Effector memory CD8-positive, alpha-beta T cell (primary cell): ENCODE measurements around the gene SLC25A25.
"Not testable (repeated sequence)": the region's sequence is repeated elsewhere in the genome, so short reads cannot be mapped to it uniquely, and the experiment has no call there.

Experiments
- ATAC-seq: fragments of 150-1000 bp; cut with Tn5 transposase; replicated peaks from 2 replicates; pipeline ENCODE4 v1.10.0; 2021; ENCODE audit warnings: mild to moderate bottlenecking, moderate library complexity
- DNase-seq, 3 experiments: peaks; one replicate each; pipeline ENCODE4 v3.0.0; 2021
- H3K27ac Mint-ChIP-seq, 2 donors: one replicate each; pipeline ENCODE4 v1.8.0; 2022; ENCODE audit warnings: mild to moderate bottlenecking in 2 of 2, mixed read lengths in 2 of 2, moderate library complexity in 2 of 2
- H3K27me3 Mint-ChIP-seq, 2 donors: one replicate each; pipeline ENCODE4 v1.8.0; 2022; ENCODE audit warnings: mixed read lengths in 2 of 2
- H3K36me3 Mint-ChIP-seq: one replicate; pipeline ENCODE4 v1.8.0; 2022; ENCODE audit warnings: mild to moderate bottlenecking, moderate library complexity, mixed read lengths; ENCODE audit not compliant: insufficient read depth
- H3K4me1 Mint-ChIP-seq, 2 donors: one replicate each; pipeline ENCODE4 v1.8.0; 2022; ENCODE audit warnings: low read depth in 2 of 2, mixed read lengths in 2 of 2
- H3K4me3 Mint-ChIP-seq, 2 donors: one replicate each; pipeline ENCODE4 v1.8.0; 2022; ENCODE audit warnings: mild to moderate bottlenecking in 2 of 2, mixed read lengths in 2 of 2, moderate library complexity in 2 of 2
- H3K9me3 Mint-ChIP-seq, 2 donors: one replicate each; pipeline ENCODE4 v1.8.0; 2022; ENCODE audit warnings: mixed read lengths in 2 of 2

Gene SLC25A25

GRCh38 chr9:128128836-128129590, 61.0 kb downstream of the SLC25A25 start:
- H3K27ac Mint-ChIP-seq: peak overlapping the region; percentile 98 to 99
- no peaks in the 10 kb centered on the region for H3K9me3 Mint-ChIP-seq
- peak overlapping the region; percentile 98 to 99 for H3K4me3 Mint-ChIP-seq
- DNase-seq: peak in 1 of 3 experiments; percentile 16
- H3K36me3 Mint-ChIP-seq: peaks cover 24% of the 10 kb centered on the region
- no peak for ATAC-seq
- H3K4me1 Mint-ChIP-seq: peaks cover 26 to 32% of the 10 kb centered on the region in 2 donors
- H3K27me3 Mint-ChIP-seq: peaks cover 11 to 27% of the 10 kb centered on the region in 2 donors

DNA sequence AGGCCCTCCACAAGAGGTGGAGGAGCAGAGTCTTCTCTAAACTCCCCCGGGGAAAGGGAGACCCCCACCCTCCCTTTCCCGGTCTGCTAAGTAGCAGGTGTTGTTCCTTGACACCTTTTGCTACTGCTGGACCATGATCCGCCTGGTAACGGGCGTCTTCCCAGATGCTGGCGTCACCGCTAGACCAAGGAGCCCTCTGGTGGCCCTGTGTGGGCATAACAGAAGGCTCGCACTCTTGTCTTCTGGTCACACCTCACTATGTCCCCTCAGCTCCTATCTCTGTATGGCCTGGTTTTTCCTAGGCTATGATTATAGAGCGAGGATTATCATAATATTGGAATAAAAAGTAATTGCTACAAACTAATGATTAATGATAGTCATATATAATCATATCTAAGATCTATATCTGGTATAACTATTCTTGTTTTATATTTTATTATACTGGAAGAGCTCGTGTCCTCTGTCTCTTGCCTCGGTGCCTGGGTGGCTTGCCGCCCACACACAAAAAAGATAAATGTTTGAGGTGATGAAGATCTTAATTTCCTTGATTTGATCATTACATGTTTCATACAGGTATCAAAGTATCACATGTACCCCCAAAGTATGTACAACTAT, 62.1 kb downstream of the SLC25A25 start:
- H3K27ac Mint-ChIP-seq, ATAC-seq, H3K9me3 Mint-ChIP-seq: not testable (repeated sequence)
- H3K4me3 Mint-ChIP-seq: peak overlapping the region; percentile 59 to 99
- peak; percentile 35 to 59 (median 43) for DNase-seq
- peaks cover 23% of the 10 kb centered on the region for H3K36me3 Mint-ChIP-seq
- peaks cover 11 to 27% of the 10 kb centered on the region in 2 donors for H3K27me3 Mint-ChIP-seq
- peaks cover 22 to 30% of the 10 kb centered on the region in 2 donors for H3K4me1 Mint-ChIP-seq

GRCh38 chr9:128130651-128131050, 62.6 kb downstream of the SLC25A25 start:
- H3K9me3 Mint-ChIP-seq, ATAC-seq, H3K27ac Mint-ChIP-seq, DNase-seq, H3K4me3 Mint-ChIP-seq: not testable (repeated sequence)
- H3K27me3 Mint-ChIP-seq: peaks cover 11 to 28% of the 10 kb centered on the region in 2 donors
- H3K4me1 Mint-ChIP-seq: peaks cover 18 to 25% of the 10 kb centered on the region in 2 donors
- H3K36me3 Mint-ChIP-seq: peaks cover 23% of the 10 kb centered on the region

DNA sequence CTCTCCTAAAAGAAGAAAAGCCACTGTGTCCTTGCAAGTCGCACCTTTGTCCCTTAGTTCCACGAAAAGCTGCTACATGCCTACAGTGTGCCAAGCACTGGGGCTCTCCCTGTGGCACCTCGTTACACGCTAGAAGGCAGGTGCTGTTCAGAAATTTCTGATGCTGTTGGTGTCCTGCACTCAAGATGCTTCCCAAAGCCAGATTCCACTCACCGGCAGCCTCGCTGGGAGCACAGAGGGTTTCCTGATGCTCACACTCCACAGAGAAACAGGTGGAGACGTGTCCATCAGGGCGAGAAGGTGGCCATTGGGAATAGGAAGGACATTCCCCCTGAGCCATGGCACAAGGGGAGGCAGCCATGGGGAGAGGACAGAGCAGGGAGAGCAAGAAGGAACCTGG, 63.3 kb downstream of the SLC25A25 start:
- not testable (repeated sequence) for DNase-seq, H3K4me3 Mint-ChIP-seq
- peaks cover 11 to 34% of the 10 kb centered on the region in 2 donors for H3K27me3 Mint-ChIP-seq

DNA sequence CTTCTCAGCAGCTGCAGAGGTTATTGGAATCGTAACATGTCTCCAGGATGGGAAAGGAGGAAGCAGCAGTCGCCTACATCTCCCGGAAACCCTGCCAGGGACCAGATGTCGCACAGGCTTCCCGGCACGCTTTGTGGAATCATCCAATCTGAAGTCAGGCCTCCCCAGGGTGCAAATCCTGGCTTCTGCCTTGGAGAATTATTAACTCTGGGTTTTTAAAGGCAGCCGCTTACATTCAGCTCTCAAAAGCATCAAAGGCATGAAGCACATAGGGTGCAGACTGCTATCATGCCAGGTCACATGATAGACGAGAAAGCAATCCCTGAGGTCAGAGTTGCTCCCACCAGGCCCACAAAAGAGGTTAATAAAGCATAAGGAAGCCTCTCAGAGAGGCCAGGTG, 64.1 kb downstream of the SLC25A25 start:
- H3K9me3 Mint-ChIP-seq, ATAC-seq, DNase-seq, H3K4me3 Mint-ChIP-seq, H3K27ac Mint-ChIP-seq: not testable (repeated sequence)
- H3K36me3 Mint-ChIP-seq: peaks cover 20% of the 10 kb centered on the region
- H3K4me1 Mint-ChIP-seq: peaks cover 13 to 20% of the 10 kb centered on the region in 2 donors
- H3K27me3 Mint-ChIP-seq: peaks cover 11 to 34% of the 10 kb centered on the region in 2 donors

More for the DNA sequence above, 63.3 kb downstream of the SLC25A25 start:
- peaks cover 23% of the 10 kb centered on the region for H3K36me3 Mint-ChIP-seq
- peaks cover 14 to 22% of the 10 kb centered on the region in 2 donors for H3K4me1 Mint-ChIP-seq
- H3K9me3 Mint-ChIP-seq, H3K27ac Mint-ChIP-seq, ATAC-seq: not testable (repeated sequence)

DNA sequence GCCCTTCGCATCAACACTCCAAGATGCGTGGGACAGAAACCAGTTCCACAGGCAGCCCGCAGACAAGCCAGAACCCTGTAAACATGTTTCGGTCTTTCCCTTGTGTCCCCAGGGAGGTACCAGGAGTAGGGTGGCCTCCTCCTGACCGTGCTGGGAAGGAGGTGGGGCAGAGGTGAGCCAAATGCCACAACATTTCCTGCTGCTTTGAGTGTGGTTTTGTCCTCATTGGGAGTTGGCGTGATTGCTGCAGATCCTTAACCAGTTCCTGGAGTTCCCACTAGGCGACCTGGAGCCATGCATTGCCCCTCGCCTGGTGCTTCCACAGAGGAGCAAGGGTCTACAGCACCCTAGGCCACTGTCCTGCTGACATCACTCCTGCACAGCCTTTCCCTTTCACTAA, 67.5 kb downstream of the SLC25A25 start:
- not testable (repeated sequence) for H3K27ac Mint-ChIP-seq, DNase-seq, ATAC-seq, H3K36me3 Mint-ChIP-seq, H3K4me3 Mint-ChIP-seq, H3K9me3 Mint-ChIP-seq, H3K4me1 Mint-ChIP-seq
- peaks cover 11 to 34% of the 10 kb centered on the region in 2 donors for H3K27me3 Mint-ChIP-seq

DNA sequence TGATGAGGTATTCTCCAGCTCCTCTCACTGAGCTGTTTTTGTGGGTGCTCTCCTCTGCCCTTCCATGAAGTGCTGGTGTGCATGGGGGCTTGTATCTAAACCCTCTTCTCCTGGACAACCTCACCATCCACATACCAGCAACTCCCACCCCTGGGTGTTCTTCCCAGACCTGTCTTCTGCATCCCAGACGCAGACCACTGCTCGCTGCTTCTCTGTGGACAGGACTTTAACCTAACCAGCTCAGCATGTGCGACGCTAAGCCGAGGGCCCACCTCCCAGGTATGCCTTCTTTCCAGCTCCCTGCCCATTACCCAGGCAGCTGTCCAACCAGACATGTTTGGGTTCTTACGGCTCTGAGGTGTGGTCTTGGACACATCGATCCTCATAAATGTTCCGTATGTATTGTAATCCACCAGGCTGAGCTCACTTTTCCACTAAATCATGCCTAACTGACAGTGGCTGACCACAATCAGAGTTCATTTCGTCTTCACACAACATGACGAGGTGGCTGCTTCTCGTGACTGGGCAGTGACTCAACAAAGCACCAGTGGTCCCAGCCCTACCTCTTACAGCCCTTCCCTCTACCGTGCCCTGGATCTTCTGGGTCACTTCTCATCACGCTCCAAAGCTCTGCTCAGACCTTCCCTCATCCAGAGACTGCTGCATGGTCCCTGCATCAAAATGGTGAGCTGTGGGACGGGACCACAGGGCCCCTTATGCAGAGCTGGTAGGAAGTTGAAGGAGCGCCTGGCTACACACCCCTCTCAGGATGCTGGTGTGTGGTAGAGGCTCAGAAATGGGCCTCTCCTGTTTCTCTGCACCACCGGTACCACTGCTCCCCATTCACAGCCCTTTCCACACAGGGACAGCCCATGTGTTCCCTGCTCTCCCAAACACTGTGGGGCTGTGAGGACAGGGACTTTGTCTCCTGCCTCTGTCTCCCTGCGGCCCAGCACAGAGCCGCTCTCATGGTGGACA, 69.1 kb downstream of the SLC25A25 start:
- peaks cover 11 to 25% of the 10 kb centered on the region in 2 donors for H3K27me3 Mint-ChIP-seq
- H3K4me3 Mint-ChIP-seq: no peak overlapping the region
- peaks cover 5 to 7% of the 10 kb centered on the region in 2 donors for H3K4me1 Mint-ChIP-seq
- H3K36me3 Mint-ChIP-seq: peaks cover 3% of the 10 kb centered on the region
- H3K27ac Mint-ChIP-seq: peak overlapping the region in 1 of 2 donors; percentile 61
- DNase-seq: no peak
- no peaks in the 10 kb centered on the region for H3K9me3 Mint-ChIP-seq
- ATAC-seq: no peak

DNA sequence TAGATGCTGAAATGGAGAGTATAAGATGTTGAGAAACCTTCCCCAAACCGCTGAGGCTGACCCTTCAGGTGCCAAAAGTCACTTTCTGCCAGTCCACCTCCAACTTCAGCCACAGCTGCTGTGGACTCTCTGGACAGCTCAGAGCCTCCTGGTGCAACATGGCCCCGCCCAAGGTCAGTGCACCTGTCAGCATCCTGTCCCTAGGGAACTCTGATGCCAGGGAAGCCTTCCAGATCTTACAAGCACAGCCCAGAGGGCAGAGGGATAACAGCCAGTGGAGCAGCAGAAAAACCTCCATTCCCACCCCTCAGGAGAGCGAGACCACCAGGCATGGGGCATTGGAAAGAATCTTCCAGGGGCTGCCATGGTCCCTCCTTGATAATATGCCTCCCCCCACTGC, 70.0 kb downstream of the SLC25A25 start:
- H3K9me3 Mint-ChIP-seq: no peaks in the 10 kb centered on the region
- no peak overlapping the region for H3K27ac Mint-ChIP-seq
- peaks cover 6 to 8% of the 10 kb centered on the region in 2 donors for H3K4me1 Mint-ChIP-seq
- H3K27me3 Mint-ChIP-seq: peaks cover 5 to 17% of the 10 kb centered on the region in 2 donors
- no peak overlapping the region for H3K4me3 Mint-ChIP-seq
- H3K36me3 Mint-ChIP-seq: peaks cover 3% of the 10 kb centered on the region
- DNase-seq: no peak
- ATAC-seq: no peak

GRCh38 chr9:128139621-128140020, 71.6 kb downstream of the SLC25A25 start:
- Mint-ChIP-seq H3K27me3 (peaks cover 0 to 8% of the 10 kb centered on the region in 2 donors), H3K4me3 (no peak overlapping the region), H3K27ac (no peak overlapping the region), H3K9me3 (no peaks in the 10 kb centered on the region), H3K4me1 (peaks cover 6 to 8% of the 10 kb centered on the region in 2 donors), H3K36me3 (no peaks in the 10 kb centered on the region)
- no peak for DNase-seq
- no peak for ATAC-seq

DNA sequence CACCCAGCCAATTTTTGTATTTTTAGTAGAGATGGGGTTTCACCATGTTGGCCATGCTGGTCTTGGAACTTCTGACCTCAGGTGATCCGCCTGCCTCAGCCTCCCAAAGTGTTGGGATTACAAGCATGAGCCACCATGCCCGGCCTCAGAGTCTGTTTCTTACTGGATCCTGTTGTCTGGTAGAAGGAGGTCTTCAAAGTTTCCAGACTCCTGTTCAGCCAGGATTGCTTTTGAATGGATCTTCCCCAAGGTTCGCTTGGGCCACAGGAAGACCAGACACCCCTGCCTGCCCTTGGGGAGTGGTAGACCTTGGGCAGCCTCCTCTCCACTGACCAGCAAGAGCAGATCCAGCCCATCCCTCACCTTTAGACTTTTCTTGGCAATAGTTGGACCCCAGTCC, 73.6 kb downstream of the SLC25A25 start:
- H3K27ac Mint-ChIP-seq: peak overlapping the region in 1 of 2 donors; percentile 12
- no peaks in the 10 kb centered on the region for H3K36me3 Mint-ChIP-seq
- ATAC-seq: no peak
- H3K27me3 Mint-ChIP-seq: no peaks in the 10 kb centered on the region
- no peak for DNase-seq
- no peak overlapping the region for H3K4me3 Mint-ChIP-seq
- H3K9me3 Mint-ChIP-seq: no peaks in the 10 kb centered on the region
- H3K4me1 Mint-ChIP-seq: peaks cover 3 to 4% of the 10 kb centered on the region in 2 donors

DNA sequence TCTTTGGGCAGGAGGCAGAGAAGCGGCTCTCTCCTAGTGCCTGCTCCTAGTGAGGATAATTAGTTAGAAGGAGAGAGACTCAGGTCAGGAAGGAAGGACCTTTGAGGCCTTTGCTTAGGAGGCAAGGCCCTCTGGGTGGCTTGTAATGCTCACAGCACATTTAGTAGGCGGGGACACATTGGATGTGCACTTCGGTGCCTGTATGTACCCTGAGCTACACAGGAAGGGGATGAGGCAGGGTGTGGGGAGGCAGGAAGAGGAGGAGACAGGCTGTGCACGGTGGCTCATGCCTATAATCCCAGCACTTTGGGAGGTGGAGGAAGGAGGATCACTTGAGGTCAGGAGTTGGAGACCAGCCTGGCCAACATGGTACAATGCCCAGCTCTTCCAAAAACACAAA, 74.0 kb downstream of the SLC25A25 start:
- no peak overlapping the region for H3K4me3 Mint-ChIP-seq
- DNase-seq (no peak), ATAC-seq (no peak)
- peak overlapping the region in 1 of 2 donors; percentile 12 for H3K27ac Mint-ChIP-seq
- H3K36me3 Mint-ChIP-seq: no peaks in the 10 kb centered on the region
- H3K9me3 Mint-ChIP-seq: no peaks in the 10 kb centered on the region
- H3K27me3 Mint-ChIP-seq: no peaks in the 10 kb centered on the region
- peaks cover 3 to 4% of the 10 kb centered on the region in 2 donors for H3K4me1 Mint-ChIP-seq

DNA sequence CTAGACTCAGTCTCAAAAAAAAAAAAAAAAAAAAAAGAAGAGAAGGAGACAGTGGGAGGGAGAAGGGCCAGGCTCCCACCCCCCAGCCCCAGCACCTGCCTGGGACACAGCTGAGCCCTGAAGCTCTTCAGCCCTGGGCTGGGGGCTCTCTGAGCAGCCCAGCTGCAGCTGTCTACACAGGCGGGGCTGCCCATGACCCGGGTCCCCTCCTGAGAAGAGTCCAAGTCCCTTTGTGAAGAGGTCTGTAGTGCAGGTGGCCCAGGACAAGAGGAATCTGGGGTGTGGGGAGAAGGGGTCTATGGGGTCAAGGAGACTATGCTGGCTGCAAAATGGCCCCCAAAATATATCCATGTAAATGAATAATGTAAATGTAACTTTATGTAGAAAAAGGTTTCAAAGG, 74.6 kb downstream of the SLC25A25 start:
- H3K4me1 Mint-ChIP-seq: peaks cover 3 to 4% of the 10 kb centered on the region in 2 donors
- H3K36me3 Mint-ChIP-seq: no peaks in the 10 kb centered on the region
- ATAC-seq: no peak
- no peak overlapping the region for H3K4me3 Mint-ChIP-seq
- H3K9me3 Mint-ChIP-seq: no peaks in the 10 kb centered on the region
- DNase-seq: no peak
- H3K27ac Mint-ChIP-seq: no peak overlapping the region
- no peaks in the 10 kb centered on the region for H3K27me3 Mint-ChIP-seq
